Mucosa of gallbladder (tissue), 1 donor: Measurements from ENCODE around the gene VPS18. TPM values are rescaled to one million over a fixed set of nuclear protein-coding genes. Genes with fewer than 3 reads are reported as not detected.

Source experiments
- DNase-seq: peaks from one replicate; pipeline ENCODE4 v3.0.0-alpha.2; 2020; ENCODE audit warnings: low spot score
- total RNA-seq: library from RNA; stranded (reverse); gene quantifications from one replicate; pipeline ENCODE4 v1.2.1, GENCODE V29; 2021
- donor health status: DM: no; HTN: no; CAD: no.

The VPS18 gene
- total RNA-seq, 1 donor from 2014 or later, result 42.2 TPM

DNA sequence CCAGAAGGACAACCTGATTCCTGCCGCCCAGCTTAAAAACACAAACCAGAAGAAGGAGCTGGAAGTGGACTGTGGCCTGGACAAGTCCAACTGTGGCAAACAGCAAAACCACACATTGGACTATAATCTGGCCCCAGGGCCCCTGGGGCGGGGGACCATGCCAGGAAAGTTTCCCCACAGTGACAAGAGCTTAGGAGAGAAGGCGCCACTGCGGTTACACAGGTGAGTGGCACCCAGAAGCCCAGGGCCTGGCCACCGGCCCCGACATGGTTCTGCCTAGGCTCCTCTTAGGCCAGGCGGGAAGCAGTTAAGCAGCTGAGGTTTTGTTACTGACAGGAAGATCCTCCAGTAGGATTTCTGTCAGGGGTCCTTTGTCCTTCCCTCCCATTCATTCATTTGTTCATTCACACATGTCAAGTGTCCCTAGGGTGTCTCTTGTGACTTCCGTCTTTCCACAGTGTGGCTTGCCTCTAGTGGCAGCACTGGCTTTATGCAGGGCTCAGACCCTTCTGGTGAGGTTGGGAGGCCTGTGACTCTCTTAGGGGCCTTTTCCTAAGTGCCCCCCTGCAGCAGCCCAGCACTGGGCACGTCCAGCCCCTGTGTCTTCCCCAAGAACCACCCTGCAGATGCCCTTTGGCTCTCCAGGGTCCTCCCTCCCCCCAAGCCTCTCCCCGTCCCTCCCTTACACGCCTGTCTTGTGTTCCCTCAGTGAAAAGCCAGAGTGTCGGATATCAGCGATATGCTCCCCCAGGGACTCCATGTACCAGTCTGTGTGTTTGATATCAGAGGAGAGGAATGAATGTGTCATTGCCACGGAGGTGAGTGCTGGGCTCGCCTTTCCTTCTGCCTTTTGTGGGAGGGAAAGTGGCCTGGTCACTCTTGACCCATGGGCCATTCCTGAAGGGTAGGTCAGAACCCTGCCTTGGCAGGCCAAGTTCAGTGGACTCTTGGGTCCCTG, 42.7 kb downstream of the VPS18 start:
- DNase-seq, result no peak

DNA sequence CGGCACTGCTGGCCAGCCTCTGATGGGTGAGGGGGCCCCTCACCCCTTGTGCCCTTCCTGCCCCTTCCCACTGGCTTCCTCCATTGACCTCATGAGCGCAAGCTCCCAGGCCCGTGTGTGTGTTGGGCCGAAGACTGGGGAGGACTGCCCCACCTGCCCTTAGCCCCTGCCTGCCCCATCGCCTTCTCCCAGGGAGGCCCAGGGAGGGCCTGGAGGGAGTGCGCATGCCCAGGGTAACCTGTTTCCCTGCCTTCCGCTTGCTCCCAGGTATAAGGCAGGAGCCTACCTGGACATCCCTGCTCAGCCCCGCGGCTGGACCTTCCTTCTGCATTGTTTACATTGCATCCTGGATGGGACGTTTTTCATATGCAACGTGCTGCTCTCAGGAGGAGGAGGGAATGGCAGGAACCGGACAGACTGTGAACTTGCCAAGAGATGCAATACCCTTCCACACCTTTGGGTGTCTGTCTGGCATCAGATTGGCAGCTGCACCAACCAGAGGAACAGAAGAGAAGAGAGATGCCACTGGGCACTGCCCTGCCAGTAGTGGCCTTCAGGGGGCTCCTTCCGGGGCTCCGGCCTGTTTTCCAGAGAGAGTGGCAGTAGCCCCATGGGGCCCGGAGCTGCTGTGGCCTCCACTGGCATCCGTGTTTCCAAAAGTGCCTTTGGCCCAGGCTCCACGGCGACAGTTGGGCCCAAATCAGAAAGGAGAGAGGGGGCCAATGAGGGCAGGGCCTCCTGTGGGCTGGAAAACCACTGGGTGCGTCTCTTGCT, 43.7 kb downstream of the VPS18 start:
- DNase-seq, result no peak

GRCh38 chr15:40938536-40938870, 44.3 kb downstream of the VPS18 start:
- no peak for DNase-seq

GRCh38 chr15:40940296-40940801, 46.1 kb downstream of the VPS18 start:
- no peak for DNase-seq

- DNase-seq, result no peak
Observed at GRCh38 chr15:40941068-40941527, 46.8 kb downstream of the VPS18 start.

DNA sequence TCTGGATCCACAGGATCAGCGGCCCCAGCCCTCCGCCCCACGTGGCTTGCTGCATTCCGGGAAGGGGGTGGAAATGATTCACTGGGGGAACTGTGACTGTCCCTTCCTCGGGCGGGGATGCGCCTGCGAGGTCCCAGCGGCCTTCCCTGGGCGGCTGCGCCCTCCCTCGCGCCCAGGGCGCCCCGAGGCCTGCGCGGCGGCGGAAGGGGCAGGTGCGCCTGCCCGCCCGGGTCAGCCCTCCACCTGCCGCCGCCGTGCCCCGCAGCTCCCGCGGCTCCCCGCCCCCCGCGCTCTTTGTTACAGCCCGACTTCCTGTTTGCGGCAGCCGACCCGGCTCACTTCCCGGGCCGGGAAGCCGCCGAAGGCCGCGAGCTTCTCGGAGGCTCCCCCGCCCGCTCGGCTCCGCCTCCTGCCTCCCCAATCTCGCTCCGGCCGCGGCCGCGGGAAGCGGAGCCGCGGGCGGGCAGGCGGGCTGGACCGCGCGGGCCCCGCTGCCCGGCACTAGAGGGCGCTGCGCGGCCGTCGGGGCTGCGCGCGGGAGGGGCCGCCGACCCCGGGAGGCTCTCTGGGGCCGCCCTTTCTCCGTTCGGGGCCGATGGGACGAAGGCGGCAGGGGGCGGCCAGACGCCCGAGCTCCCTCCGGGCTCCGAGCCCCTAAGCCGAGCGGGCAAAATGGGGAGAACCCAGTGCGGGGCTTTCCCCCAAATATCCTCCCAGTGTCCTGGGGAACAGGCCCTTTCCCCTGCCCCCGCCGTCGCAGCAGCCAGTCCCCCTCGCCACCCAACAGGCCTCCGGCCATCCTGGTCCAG, 47.5 kb downstream of the VPS18 start:
- peak; percentile 63 for DNase-seq

- no peak for DNase-seq
Observed at GRCh38 chr15:40942337-40942854, 48.1 kb downstream of the VPS18 start.

DNA sequence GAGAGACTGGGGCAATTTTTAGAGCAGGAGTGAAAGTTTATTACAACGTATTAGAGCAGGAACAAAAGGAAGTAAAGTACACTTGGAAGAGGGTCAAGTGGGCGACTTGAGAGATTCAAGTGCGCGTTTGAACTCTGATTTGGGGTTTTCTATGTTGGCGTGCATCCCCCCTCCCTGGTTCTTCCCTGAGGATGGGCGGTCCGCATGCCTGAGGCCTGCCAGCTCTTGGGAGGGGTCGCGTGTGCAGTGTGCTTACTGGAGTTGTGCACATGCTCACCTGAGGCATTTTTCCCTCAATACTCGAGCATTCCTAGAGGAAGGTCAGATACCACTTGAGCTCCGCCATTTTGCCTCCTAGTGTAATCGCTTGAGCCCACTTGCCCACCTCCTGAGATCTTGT, 48.6 kb downstream of the VPS18 start:
- no peak for DNase-seq

- no peak for DNase-seq
Observed at GRCh38 chr15:40943764-40944365, 49.6 kb downstream of the VPS18 start.

- no peak for DNase-seq
Observed at GRCh38 chr15:40944510-40945296, 50.5 kb downstream of the VPS18 start.

- DNase-seq, result no peak
Observed at GRCh38 chr15:40948706-40949473, 54.6 kb downstream of the VPS18 start.

DNA sequence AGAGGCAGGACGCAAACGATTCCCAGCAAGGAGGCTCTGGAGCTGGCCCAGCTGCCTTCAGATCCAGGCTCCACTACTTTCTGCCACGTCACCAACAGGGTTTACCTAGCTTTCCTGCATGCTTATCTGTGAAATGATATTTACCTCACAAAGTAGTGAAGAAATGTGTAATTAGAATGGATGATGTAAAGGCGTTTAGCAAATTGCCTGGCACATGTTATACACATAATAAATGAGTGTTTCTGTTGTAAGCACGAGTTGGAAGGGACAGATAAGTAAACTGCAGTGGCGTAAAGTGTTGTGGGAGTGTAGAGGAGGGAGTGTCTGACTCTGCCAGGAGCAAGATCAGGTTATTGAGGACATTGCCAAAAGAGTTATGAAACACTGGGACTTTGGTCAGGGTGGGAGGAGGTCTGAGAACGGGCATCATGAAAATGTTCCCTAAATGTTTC, 55.5 kb downstream of the VPS18 start:
- no peak for DNase-seq

- DNase-seq, result no peak
Observed at GRCh38 chr15:40951764-40952163, 57.5 kb downstream of the VPS18 start.

DNA sequence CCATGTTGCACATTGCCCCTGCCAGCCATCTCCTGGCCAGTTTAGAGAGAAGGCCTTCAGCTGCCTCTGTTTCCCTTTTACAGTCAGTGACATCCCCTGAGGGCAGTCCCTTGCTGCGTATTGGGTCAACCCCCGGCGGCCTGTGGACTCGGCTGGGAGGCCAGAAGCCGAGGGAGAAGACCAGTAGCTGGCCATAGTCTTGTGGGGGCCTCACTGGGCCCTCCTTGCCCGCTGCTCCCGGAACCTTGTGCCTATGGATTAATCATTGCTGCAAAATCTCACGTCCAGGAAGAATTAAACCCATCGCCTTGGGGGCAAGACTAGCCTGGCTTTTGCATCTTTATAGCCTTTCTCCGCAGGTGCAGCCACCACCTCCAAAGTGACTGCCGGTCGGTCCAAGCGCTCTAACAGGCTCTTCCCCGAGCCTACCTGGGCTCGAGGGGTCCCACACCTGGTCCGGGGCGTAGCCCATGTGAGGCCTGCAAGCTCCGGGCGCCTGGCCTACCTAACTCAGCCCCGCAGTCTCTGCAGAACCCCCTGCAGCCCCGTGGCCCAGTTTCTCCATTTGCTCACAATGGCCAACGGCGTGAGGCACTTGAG, 58.2 kb downstream of the VPS18 start:
- DNase-seq, result no peak

- peak; percentile 96 for DNase-seq
Observed at GRCh38 chr15:40952901-40953712, 58.9 kb downstream of the VPS18 start, which contains the start of gene CHAC1. Gene CHAC1 (plus strand): TSS chr15:40953471. CDS start chr15:40953584, 113 bp downstream.
